ENCODE measurements around the gene PXDC1. TPM values are rescaled to one million over a fixed set of nuclear protein-coding genes. Genes with fewer than 3 reads are reported as not detected.
A peak's percentile ranks its signal among the peaks of the same experiment; 100 is the strongest.

PXDC1 gene
- polyA plus RNA-seq, 1 experiment: 24.0 TPM

DNA sequence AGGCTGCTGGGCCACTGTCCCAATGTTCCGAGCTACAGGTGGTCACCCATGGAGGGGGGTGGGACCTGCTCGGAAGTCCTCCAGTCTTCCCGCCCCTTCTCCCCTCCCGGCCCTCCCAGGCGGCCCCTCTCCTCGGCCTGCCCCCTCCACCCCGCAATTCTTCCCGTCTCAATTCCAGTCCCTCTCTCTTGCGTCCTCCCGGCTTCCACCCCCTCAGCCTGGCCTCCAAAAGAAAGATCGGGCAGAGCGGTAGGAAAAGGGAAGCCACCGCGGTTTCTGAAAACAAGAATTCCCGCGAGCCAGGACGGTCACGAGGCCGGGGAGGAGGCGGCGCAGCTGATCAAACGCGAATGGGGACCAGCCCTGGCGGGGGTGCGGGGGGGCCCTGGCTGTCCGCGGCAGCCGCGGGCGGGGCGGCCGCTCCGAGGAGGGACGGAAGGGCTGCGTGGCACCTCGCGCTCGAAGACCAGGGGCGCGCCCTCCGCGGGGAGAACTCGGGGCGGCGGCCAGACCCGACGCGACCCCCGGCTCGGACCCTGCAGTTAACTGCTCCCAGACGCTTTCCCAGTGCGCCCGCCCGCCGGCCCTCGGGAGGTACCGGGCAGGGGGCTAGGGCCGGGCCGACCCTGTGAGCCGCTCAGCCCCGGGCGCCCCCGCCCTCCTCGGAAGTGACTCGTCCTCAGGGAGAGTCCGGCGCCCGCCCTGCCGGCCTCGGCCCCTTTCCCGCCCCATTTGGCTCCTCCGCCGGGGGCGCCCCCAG, 1.0 kb downstream of the PXDC1 start:
- ChIA-PET POLR2A (interaction anchor here (0.9 to 1.2 kb wide), 3 partner anchors 75 to 163 kb away, joined by 4 to 5 read pairs (median 4); no protein-coding TSS in a partner anchor), CTCF (interaction anchor here (0.5 to 6.1 kb wide), 17 partner anchors 9 to 259 kb away, joined by 3 to 46 read pairs (median 6); partner anchors contain the start of gene FAM50B)
- Histone ChIP-seq H3K36me3 (ENCODE audit: control insufficient read depth, insufficient read depth, low read length) (peaks cover 10% of the 10 kb centered on the region), H3K27me3 (ENCODE audit: control insufficient read depth, insufficient read depth, low read length) (no peaks in the 10 kb centered on the region), H3K4me3 (ENCODE audit: low read depth, low read length) (peak overlapping the region; percentile 65)
- no peak for DNase-seq (ENCODE audit: low read depth)
- TF ChIP-seq, protein P1, sequence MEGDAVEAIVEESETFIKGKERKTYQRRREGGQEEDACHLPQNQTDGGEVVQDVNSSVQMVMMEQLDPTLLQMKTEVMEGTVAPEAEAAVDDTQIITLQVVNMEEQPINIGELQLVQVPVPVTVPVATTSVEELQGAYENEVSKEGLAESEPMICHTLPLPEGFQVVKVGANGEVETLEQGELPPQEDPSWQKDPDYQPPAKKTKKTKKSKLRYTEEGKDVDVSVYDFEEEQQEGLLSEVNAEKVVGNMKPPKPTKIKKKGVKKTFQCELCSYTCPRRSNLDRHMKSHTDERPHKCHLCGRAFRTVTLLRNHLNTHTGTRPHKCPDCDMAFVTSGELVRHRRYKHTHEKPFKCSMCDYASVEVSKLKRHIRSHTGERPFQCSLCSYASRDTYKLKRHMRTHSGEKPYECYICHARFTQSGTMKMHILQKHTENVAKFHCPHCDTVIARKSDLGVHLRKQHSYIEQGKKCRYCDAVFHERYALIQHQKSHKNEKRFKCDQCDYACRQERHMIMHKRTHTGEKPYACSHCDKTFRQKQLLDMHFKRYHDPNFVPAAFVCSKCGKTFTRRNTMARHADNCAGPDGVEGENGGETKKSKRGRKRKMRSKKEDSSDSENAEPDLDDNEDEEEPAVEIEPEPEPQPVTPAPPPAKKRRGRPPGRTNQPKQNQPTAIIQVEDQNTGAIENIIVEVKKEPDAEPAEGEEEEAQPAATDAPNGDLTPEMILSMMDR (IDR thresholded peaks at IDR 0.05; ENCODE audit: insufficient read depth, low read depth, low read length): no peak

DNA sequence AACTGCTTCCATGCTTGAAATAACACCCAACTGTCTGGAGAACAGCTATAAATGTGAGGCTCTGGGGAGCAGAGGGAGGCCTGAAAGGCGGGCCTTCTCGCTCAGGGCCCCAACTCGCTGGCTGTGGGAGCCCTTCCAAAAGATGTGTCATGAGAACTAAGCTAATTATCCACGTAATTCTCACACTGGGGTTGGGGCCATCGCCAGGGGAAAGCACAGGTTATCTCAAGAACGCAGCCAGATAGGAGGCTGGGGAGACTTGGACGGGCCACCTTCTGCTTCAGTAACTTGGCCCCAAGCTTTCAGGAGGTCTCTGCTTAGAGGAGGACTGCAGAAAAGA, 1.6 kb downstream of the PXDC1 start:
- H3K36me3 ChIP-seq (ENCODE audit: control insufficient read depth, insufficient read depth, low read length): peaks cover 14% of the 10 kb centered on the region
- ChIA-PET CTCF (interaction anchor here (0.7 to 6.1 kb wide), 18 partner anchors 9 to 260 kb away, joined by 3 to 46 read pairs (median 6); partner anchors contain the start of gene FAM50B), POLR2A (interaction anchor here (0.6 to 2.0 kb wide), 7 partner anchors 9 to 163 kb away, joined by 3 to 7 read pairs (median 4); partner anchors contain the start of gene FAM50B)
- H3K4me3 ChIP-seq (ENCODE audit: low read depth, low read length): peak overlapping the region; percentile 65
- H3K27me3 ChIP-seq (ENCODE audit: control insufficient read depth, insufficient read depth, low read length): no peaks in the 10 kb centered on the region
- TF ChIP-seq, protein P1 (IDR thresholded peaks at IDR 0.05; ENCODE audit: insufficient read depth, low read depth, low read length): no peak
- DNase-seq (ENCODE audit: low read depth): peak; percentile 25

DNA sequence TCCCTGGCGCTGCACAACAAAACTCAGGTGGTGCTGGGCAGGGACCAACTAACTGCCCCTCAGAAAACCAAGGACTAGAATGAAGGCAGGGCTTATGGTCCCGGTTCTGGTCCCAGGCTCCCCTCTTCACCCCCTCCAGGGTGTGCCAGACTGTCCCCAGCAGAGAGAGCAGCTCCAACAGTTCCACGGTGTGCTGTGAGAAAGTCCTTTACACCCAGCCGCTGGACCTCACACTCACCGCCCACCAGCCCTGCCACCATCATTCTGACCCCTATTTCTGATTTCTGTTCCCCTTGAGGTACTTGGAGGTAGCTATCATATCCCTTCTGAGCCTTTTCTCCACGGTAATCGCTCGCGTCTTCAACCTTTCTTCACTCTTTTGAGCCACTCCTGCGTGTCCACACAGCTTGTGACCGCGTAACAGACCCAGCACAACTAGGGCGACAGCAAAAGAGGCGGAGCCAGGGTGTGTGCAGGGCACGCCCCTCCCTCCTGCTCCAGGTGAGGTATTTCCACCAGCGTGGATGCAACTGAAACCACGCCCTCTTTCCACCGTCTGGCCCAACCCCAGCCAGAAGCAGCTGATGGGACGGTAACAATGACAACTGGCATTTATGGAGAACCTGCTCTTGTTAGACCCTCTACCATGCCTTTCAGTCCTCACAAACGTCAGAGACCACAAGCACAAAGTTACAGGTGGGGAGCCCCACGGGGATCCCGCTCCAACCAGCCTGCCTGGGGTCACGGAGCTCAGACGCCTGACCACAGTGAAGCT, 2.3 kb downstream of the PXDC1 start:
- POLR2A ChIA-PET: interaction anchor here (0.6 to 2.0 kb wide), 8 partner anchors 9 to 164 kb away, joined by 3 to 10 read pairs (median 4); partner anchors contain the start of gene FAM50B
- no peak for DNase-seq (ENCODE audit: low read depth)
- TF ChIP-seq, protein P1 (IDR thresholded peaks at IDR 0.05; ENCODE audit: insufficient read depth, low read depth, low read length): no peak
- H3K36me3 ChIP-seq (ENCODE audit: control insufficient read depth, insufficient read depth, low read length): peaks cover 14% of the 10 kb centered on the region
- H3K27me3 ChIP-seq (ENCODE audit: control insufficient read depth, insufficient read depth, low read length): no peaks in the 10 kb centered on the region
- peak overlapping the region; percentile 65 for H3K4me3 ChIP-seq (ENCODE audit: low read depth, low read length)
- CTCF ChIA-PET: interaction anchor here (0.7 to 6.1 kb wide), 37 partner anchors 8 to 468 kb away, joined by 3 to 46 read pairs (median 5); partner anchors contain the start of gene FAM50B

GRCh38 chr6:3748208-3749066, 3.1 kb downstream of the PXDC1 start:
- CTCF ChIA-PET: interaction anchor here (0.7 to 6.1 kb wide), 38 partner anchors 11 to 467 kb away, joined by 3 to 46 read pairs (median 4); partner anchors contain the start of gene FAM50B
- peak; percentile 24 for DNase-seq (ENCODE audit: low read depth)
- Histone ChIP-seq H3K4me3 (ENCODE audit: low read depth, low read length) (peak overlapping the region; percentile 65), H3K27me3 (ENCODE audit: control insufficient read depth, insufficient read depth, low read length) (no peaks in the 10 kb centered on the region), H3K36me3 (ENCODE audit: control insufficient read depth, insufficient read depth, low read length) (peaks cover 16% of the 10 kb centered on the region)
- TF ChIP-seq, protein P1 (IDR thresholded peaks at IDR 0.05; ENCODE audit: insufficient read depth, low read depth, low read length): peak; percentile 82
- POLR2A ChIA-PET: interaction anchor here (0.6 to 2.0 kb wide), 4 partner anchors 56 to 135 kb away, joined by 3 to 10 read pairs (median 5); partner anchors contain the start of gene FAM50B
